ENCODE measurements around the gene CORO2B.

Gene CORO2B

GRCh38 chr15:68681836-68682235 lies 103.0 kb downstream of the CORO2B start:
- no peak for DNase-seq

- DNase-seq: no peak
Measured at GRCh38 chr15:68682330-68682729, 103.5 kb downstream of the CORO2B start.

GRCh38 chr15:68683026-68683425 lies 104.2 kb downstream of the CORO2B start:
- DNase-seq: no peak

- DNase-seq: no peak
Measured at GRCh38 chr15:68683551-68683950, 104.8 kb downstream of the CORO2B start.

GRCh38 chr15:68684476-68684875 lies 105.7 kb downstream of the CORO2B start:
- DNase-seq: no peak

- no peak for DNase-seq
Measured at GRCh38 chr15:68687136-68687735, 108.4 kb downstream of the CORO2B start.

GRCh38 chr15:68691705-68692104 lies 112.9 kb downstream of the CORO2B start:
- no peak for DNase-seq

GRCh38 chr15:68693071-68693470 lies 114.3 kb downstream of the CORO2B start:
- no peak for DNase-seq

GRCh38 chr15:68694111-68694510 lies 115.3 kb downstream of the CORO2B start:
- no peak for DNase-seq

- DNase-seq: no peak
Measured at GRCh38 chr15:68695061-68695595, 116.3 kb downstream of the CORO2B start.

- DNase-seq: no peak
Measured at GRCh38 chr15:68696414-68697363, 117.9 kb downstream of the CORO2B start.

- no peak for DNase-seq
Measured at GRCh38 chr15:68697711-68698690, 119.2 kb downstream of the CORO2B start.

GRCh38 chr15:68698708-68699107 lies 119.9 kb downstream of the CORO2B start:
- no peak for DNase-seq

GRCh38 chr15:68699124-68699880 lies 120.5 kb downstream of the CORO2B start:
- no peak for DNase-seq

GRCh38 chr15:68699881-68700454 lies 121.2 kb downstream of the CORO2B start:
- DNase-seq: no peak

- no peak for DNase-seq
Measured at GRCh38 chr15:68700455-68701123, 121.8 kb downstream of the CORO2B start.

GRCh38 chr15:68701886-68702285 lies 123.1 kb downstream of the CORO2B start:
- no peak for DNase-seq

GRCh38 chr15:68704496-68705021 lies 125.8 kb downstream of the CORO2B start:
- no peak for DNase-seq

GRCh38 chr15:68706256-68706655 lies 127.5 kb downstream of the CORO2B start:
- DNase-seq: no peak

- DNase-seq: no peak
Measured at GRCh38 chr15:68706931-68707330, 128.1 kb downstream of the CORO2B start.

- no peak for DNase-seq
Measured at GRCh38 chr15:68707386-68707785, 128.6 kb downstream of the CORO2B start.
